NCI-H2171 treated with DMSO at 0.1 percent for 48 hours (cell line): ENCODE measurements around the gene ADORA2A.

Experiments used
- DNase-seq: peaks from one replicate; lab custom pipeline; 2025; lab: John Stamatoyannopoulos, UW

ADORA2A gene

DNA sequence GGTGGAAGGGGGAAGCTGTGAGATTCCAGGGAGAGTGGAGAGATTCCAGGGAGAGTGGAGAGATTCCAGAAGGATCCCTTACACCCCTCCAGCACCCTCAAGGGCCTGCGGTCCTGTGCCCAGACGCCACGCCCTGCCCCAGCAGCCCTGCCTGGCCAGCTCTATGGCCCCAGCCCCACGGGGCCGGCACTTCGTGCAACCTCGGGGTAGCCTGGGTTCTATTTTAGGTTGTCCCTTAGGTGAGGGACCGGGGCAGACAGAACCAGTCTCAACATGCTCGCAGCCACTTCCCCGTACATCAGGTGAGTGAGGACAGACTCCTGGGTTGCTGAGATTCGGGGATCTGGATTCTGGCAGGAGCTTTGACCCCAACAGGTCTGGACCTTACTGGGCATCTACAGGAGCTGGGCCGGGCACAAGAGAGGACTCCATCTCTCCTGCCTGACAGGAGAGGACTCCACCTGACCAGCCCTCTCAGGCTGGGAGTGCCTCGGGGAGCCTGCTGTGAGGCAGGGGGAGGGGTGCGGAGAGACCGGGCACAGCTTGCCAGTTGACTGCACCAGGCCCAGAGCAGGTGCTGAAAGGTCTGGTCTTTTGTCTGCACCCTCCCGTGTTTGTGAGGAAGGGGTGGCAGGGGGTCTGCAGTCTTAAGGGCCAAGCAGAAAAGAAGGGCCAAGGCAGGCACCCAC is 8.5 kb upstream of the ADORA2A start:
- DNase-seq, result no peak

DNA sequence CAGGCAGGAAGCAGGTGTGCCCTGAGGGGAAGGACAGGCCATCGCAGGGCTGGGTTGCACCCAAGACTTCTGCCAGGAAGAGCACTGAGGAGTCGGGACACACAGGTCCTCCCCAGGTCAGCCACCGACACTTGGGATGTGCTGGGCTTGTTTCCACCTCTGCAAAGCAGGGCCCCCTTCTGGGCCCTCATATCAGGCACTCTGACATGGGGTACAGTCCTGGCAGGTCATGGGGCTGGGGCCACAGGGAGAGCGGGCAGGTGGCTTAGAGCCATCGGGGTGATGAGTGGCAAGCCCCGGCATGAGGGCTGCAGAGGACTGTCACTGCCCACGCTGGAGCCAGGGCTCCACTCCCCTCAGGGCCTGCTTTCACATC is 7.9 kb upstream of the ADORA2A start:
- no peak for DNase-seq

DNA sequence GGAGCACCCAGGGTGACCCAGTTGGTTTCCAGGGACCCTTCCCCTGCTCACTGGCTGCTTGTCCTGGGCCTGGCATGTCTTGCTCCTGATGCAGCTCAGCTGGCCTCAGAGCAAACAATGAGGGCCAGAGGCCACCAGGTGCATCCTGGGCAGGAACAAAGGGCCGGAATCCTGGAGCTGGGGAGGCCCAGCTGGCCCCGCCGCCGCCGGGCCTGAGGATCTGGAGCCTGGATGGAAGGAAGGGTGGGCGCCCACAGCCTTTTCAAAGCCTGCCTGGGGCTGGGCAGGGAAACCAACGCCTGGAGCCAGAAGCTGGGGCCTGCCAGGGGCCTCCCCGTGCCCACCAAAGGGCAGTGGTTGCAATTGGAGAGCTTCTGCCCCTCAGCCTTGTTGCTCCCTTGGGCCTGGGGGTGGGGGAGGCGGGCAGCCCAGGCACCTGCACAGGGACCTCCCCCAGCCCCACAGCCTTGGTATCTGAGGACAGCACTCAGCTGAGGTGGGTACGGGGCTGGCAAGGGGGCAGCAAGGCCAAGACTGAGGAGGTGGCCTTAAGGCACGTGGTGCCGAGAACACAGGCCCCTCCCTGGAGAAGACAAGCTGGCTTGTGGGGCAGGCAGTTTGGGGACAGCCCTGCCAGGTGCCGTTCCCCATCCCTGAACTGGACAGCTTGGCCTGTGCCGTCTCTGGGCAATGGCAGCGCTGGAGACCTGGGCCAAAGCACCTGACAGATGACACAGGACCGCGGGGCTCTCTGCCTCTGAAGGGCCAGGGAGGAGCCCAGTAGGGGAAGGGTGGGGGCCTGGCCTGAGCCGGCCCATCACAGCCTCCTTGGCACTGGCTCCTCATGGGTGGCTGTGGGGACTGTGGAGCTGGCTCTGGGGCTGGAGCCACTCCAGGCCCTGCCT is 7.1 kb upstream of the ADORA2A start:
- DNase-seq, result no peak

DNA sequence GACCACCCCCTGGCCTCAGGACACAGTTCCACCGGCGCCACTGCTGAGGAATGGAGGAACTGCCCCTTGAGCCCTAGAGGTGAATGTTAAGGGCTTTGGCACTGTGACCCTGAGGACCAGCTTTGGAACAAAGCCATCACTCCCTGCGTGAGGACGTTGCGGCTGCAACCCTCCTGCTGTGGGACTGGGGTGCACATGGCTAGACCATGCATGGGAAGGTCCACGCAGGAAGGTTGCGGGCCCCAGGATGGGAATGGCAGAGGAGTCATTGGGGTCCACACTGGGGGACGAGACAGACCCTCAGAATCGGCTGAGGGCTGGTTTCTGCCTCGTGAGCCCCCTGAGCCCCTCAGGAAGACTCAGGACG is 6.4 kb upstream of the ADORA2A start:
- DNase-seq, result no peak

DNA sequence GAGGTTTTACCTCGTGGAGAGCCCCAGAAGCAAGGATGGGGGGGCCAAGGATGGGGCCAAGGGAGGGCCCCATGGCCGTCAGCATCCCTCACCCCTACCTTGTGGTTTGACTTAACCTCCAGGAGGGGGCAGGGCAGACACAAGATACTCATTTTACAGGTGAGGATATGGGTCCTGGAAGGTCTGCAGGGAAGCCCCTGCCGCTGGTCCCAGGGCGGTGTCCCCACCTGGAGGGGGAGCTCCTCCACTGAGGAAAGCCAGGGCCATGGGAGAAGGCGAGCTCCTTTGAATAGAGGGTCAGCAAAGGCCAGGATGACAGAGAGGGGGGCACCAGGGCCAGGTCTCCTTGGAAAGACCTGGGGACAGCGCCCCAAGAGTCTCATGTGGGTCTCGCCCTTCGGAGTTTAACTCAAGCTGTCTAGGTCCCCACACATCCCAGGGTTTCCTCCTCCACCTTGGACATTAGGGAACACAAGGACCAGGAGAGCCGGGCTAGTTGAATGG is 5.9 kb upstream of the ADORA2A start:
- no peak for DNase-seq

DNA sequence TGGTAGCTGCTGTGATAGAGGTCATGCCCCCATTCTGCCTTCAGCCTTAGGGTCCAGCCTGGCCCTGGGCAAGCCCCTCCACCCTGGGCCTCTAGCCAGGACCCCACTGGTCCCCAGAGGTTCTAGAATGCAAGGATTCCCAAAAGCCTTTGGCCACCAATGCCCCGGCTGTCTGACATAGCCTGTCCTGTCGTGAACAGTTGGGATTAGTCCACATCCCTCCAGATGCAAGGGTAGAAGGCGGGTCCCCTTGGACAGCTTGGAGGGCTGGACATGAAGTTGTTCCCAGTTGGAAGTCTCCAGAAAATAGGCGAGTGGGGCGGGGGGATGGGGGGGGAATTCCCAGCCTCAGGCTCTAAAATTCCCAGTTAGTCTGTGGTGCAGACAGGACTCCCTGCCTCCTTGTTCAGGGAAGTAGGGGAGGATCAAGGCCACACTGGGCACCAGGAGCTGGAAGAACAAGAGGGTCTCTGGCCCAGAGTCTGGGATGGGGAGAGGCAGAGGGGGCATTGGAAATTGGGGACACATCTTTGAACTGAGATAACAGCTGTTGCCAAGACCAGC is 5.2 kb upstream of the ADORA2A start:
- no peak for DNase-seq

DNA sequence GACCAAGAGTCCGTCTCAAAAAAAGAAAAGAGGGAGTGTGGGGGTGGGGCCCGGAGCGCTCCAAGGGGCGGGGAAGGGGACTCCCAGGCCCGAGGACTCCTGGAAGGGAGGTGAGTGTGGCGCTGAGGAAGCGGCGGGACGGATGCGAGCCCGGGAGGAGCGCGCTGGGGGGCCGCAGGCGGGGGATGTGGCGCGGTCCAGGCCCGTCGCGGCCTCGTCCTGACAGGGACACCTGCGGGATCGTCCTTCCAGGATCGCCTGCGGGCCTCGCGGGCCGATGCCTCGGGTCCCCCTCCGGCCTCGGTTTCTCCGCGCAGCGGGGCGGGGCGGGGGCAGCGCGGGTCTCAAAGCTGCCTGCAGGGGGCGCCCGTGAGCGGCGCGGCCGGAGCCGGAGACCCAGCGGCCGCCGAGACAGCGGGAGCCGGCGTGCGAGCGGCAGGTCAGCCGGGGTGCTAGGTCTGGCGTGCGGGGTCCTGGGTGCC is 3.8 kb upstream of the ADORA2A start:
- DNase-seq, result no peak

DNA sequence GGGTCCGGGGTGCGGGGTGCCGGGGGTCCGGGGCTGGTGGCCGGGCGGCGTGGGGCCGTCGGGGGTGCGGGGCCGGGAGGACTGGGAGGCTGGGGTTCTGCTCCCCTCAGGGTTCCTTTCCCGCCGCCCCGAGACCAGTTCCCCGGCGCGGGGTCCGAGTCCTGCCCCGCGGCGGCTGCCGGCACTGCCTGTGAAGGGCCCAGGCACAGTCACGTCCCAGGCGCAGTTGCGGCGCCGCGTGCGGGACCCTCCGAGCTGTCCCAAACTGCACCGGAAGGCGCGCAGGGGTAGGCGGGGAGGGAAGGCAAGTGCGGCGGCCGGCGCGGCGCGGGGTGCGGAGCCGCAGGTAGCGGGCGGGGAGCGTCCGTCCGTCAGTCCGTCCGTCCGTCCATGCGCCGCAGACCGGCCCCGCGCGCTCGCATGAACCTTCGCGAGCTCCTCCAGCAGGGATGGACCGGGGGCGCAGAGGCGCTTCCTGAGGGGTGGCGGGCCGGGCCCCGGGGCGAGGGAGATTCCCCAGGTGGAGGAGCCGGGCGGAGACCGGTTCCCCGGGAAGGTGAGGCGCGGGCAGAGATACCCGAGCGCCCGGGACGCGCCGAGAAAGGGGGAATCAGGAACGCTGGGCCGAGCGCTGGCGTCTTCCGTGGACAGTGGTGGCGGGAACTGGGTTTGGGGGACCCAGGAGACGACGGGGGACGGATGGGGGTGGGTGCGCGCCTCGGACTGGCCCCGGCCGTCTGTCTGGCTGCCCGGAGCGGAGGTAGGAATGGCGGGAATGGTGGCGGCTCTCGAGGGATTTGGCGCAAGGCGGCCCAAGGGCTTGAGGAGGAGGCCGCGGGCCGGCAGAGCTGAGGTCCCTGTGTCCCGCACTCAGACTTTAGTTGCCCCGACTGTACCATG is 3.1 kb upstream of the ADORA2A start:
- DNase-seq, result no peak

DNA sequence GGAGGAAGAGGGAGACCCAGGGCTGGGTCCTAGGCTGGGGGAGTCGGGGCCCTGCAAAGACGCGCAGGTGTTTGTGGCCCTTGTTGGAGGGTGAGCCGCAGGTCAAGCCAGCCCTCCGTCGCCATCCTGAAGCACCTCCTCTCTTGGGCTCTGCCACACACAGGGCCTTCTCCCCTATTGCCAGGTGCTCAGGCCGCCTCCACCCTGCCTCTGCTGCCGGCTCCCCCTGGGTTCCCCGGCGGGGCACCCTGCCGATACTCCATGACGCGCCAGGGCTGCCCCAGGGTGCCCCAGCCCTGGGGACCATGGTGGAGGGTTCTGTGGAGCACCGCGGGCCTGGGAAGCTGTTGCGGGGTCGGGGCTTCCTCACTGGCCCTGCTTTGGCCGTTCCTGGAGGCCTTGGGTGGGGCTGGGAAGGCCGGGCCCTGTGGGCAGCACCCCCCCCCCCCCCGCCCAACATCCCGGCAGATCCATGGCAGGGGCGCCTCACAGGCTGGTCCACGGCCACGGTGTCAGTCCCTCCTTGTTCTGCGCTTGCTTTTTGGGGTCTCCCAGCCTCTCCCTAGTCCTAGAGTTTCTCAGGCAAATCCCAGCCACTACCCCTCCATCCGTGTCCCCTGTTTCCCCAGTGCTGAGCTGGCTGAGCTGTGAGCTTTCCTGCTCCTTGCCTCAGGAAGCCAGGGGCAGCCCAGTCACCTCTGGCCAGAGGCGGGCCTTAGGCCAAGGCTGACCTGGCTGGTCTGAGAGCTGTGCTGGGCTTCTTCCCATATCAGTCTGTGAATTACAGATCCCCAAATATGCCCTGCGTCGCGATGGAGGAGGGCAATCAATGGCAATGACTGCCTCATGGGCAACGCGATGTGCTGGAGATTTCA is 2.3 kb upstream of the ADORA2A start:
- no peak for DNase-seq

DNA sequence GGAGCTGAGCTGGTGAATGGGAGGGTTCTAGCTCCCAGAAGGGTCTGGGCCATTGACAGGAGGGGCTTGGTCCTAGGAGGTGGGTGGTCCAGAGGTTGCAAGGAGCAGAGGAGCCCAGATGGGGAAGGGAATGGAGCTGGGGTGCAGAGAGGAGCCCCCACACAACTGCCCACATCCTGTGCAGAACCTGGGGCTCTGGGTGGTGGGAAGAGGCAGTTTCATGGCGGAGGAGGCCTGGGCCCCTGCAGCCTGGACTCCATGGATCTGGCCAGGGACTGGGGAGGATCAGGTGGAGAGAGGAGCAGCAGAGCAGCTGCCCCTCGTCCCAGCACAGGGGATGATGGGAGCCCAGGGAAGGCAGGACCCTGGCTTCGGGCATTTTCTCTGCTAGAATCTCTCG is 963 bp upstream of the ADORA2A start:
- no peak for DNase-seq

DNA sequence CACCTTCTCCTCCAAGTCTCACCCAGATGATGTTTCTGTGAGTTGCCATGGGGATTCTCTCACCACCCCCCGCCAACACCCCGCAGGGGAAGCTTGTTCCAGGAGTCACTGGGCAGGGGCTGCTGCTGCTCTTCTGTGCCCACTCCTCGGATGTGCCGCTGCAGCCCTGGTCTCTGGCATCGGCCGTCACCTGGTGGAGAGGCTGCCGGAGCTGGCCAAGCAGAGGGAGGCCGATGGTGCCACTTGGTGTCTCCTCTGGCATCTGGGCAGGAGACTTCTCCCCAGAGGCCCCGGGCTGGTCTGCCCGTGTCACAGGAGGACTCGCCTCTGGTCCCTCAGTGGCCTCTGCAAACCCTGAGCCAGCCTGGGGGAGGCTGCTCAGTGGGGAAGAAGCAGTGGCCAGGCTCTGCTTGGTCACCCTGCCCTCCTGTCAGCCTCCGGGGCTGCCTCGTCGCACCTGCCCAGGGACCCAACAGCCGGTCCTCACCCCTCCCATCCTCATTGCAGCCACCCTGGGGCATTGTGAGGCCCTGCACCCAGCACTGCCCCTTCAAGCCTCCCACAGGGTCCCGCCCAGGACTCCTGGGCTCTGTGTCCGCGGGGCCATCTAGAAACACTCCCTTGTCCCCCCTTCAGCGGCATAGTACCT is 424 bp upstream of the ADORA2A start:
- DNase-seq, result no peak

DNA sequence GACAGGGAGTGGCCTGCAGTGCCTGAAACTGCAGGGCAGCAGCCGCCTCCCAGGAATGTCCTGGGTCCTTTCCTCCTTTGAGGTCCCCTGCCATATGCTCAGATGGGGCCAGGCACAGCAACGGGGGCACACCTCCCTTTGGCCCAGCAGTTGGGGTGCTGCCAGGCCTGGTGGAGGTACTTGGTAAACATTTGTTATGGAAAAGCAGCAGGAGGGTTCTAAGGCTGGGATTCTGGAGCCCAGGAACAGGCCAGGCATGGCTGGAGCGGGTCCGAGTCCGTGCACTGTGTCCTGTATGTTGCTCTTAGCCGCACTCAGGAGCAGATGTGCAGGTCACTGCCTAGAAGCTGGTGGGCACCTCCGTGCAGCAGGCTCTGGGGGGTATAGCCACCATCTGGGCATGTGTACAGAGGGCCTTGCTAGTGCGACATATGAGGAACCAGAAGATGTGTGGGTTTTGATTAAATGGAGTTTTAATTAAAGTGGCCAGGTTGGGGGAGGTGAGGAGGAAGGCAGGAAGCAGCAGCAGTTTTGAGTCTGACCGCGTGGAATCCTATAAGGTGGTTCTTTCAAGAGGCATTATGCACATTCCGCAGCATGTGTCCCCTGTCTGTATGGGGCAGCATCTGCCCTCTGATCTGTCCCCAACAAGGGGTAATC is 1.5 kb downstream of the ADORA2A start:
- peak; percentile 38 for DNase-seq

DNA sequence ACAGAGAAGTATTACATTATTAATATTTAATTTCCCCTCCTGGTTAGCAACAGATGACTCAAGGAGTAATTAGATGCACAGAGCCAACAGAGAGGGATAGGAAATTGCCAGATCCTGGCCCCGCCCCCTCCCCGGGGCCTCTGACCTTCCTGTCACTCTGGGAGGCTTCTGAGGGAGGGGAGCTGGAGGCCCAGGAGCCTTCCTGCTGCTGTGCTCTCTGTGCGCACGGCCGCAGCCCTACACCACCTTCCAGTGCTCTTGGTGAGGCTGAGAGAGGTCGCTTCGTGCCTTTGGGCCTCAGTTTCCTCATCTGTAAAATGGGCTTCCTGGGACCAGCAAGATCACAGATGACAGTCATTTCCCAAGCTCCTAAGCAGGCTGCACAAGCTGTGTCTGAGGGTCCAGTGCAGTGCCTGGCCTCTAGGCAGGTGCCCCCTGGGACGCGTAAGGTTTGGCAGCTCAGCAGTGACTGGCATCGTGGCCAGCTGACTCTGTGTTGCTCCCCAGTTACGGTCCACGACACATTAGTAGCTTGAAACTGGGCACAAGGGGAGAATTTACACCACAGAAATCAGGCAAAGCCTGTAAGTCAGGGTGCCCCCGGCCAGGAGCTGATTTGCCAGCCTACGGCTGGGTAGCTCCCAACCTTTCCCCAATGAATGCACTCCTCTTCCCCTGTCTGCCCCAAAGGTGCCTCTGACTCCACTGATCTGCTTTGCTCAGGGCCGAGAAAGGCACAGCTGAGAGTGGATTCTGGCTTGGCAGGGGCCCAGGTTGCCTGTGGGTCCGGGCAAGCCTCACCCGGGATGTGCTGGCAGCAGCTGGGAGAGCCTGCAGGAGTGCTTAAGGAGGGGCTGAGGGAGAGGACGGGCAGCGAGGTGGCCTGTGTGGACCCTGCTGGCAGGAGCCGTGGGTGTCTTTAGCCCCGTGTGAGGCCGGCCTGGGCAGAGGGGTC is 2.3 kb downstream of the ADORA2A start:
- peak; percentile 59 for DNase-seq

DNA sequence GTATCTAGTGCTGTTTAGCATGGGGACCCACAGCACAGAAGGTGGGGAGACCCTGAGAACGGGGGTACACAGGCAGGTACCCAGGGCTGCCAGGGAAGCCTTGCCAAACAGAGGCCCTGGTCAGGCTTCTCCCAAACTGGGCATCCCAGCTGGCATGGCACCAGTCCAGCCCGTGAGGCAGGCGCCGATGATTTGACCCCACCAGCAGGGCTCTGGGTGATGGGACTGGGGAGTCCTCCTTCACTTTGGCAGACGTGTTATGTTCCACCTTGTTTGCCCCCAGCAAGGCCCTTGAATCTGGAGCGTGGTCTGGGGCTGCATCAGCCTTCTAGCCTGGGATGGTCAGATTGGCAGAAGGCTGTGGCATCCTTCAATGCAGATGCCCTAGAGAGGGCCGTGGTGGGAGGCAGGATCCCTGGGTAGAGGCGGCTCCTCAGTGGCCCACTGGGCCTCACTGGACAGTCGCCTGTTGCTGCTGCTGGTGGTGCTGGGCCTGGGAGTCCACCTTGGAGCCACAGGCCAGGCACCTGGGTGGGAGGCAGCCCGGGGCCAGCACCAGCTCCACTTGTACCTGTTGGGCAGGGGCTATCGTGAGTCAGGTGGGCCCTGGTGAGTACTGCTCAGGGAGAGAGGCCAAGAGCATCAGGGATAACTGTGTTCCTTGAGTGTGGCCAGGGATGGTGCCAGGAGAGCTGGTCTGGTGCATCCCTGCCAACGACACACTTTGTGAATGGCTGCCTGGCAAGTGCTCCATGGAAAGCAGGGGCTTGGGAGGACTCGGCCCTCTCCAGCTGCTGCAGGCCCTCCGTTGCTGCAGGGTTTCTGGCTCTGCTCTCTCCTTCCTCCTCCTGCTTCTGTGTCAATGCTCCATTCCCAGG is 3.3 kb downstream of the ADORA2A start:
- DNase-seq, result no peak

DNA sequence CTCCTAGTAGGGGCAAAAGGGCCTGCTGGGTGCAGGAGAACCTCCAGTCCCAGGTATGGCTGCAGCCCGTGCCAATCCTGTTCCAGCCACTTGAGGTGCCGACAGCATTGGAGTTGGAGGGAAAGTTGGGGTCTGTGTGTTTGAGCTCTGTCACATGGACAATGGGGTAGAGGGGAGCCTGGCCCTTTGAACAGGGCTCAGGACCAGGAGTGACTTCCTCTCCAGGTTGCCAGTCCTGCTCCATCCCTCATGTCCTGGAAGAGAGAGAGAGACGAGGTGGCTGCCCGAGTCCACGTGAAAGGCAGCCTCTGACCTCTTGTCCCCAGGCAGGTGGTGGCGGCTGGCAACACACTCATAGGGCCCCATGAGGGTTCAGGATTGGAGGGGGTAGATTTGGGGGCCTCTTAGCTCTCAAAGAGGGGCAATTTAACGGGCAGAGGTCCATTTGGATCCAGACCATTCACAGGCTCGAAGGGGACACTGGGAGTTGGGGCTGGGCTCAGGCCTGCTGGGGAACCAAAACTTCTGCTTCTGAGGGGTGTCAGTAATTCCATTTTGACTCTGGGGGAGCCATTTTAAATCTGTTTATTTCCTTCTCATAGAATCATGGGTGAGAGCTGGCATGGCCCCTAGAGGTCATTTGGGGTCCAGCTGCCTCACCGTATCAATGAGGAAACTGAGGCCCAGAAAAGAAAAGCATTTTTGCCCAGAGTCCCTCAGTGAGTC is 4.1 kb downstream of the ADORA2A start:
- DNase-seq, result no peak

DNA sequence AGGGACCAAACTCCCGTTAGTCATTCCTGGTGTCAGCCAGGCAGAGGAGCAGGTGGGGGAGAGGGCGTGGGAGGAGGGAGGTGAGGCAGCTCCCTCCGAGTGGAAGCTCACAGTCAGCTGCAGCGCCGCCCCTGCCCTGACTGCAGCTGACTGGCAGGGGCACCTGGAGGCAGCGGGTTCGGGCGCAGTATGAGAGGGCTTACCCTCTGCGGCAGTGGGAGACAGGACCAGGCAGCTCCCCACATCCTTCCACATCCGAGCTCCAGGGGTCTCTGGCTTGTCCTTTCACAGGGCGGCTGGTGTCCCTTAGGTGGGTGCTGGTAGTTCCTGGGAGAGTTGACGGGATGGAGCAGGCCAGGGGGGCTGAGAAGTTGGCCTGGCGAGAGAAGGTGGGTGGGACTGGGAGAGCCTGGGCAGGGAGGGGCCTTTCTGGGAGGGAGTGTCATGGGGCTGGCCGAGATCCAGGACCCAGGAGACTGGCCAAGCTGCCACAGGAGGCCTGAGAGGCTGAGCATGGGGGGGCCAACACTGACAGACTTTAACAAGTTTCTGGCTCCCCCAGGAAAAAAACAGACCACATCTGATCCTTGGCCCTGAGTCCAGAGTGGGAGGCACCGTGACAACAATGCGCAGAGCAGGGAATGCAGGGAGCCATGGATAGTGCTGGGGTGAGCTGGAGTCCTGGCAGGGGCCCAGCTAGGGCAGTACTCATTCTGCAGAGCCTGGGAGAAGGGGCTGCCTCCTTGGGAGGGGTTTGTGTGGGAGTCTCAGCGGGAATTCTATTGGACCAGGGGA is 4.9 kb downstream of the ADORA2A start:
- peak; percentile 13 for DNase-seq
